ENCODE data around the gene ZNF148. TPM values are rescaled to one million over a fixed set of nuclear protein-coding genes. Genes with fewer than 3 reads are reported as not detected.
A peak's percentile ranks its signal among the peaks of the same experiment; 100 is the strongest.

ZNF148 gene
- total and polyA plus RNA-seq, 7 donors: 4.8 to 42.5 (median 28.2) TPM

DNA sequence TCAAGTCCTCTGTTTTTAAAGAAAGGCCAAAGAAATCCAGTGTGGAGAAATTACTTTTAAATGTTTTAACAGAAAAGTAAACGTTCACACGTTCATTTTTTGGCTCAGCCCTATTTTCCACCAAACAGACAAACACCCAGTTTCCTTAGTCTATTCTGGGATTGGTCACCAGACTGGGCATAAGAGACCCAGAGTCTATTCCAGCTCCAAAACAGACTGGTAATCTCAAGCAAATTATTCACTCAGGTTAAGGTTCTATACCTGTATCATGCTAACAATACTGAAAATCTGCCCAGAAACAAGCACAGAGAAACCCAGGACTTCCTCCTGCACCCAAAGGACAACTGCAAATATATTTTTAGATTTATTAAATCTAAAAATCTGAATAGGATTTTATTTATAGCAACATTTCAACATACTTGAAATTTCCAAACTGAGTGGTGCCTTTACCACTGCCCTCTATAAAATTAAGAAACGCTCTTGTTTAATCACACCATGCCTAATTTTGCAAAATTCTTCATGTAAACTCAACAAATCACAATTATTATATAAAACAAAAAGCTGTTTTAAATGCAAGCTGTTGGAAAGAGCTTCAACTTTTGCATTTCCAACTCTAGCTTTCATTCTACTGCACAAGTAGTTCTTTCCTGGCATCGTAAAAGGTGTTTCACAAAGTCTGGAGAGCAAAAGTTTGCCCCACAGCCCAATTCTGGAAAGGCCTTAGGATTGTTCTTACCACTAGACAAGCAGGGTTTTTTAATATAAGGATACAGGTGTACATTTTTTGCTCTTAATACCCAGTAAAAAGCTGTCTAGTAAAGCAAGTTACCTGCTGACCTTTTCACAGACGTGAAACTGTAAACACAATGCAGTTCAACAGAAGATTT lies 18.7 kb downstream of the ZNF148 start:
- no peak for DNase-seq
- Histone ChIP-seq H3K27ac (peak overlapping the region; percentile 55 to 83 (median 80)), H3K36me3 (no peaks in the 10 kb centered on the region), H3K27me3 (no peaks in the 10 kb centered on the region), H3K4me1 (peaks cover 0 to 37% (median 25%) of the 10 kb centered on the region in 4 donors), H3K9me3 (no peaks in the 10 kb centered on the region), H3K4me3 (peak overlapping the region; percentile 53 to 62 (median 58))
- intact Hi-C loops (cut with DNase I): no loop called here
- WGBS, 2 donors: 38 to 39% methylated on average over 5 of the region's 5 CpGs
- no peak for TF ChIP-seq EP300 (IDR thresholded peaks at IDR 0.05)

DNA sequence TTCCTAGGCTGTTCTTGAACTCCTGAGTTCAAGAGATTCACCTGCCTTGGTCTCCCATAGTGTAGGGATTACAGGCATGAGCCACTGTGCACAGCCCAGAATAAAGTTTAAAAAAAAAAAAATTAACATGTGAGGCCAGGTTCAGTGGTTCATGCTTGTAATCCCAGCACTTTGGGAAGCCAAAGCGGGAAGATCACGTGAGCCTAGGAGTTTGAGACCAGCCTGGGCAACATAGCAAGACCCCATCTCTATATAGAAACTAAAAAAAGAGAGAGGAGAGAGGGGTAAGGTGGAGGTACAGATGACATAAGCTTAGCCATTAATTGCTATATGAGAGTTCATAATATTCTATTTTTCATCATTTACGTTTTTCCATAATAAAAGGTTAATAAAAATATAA lies 21.5 kb downstream of the ZNF148 start:
- Histone ChIP-seq H3K27me3 (no peaks in the 10 kb centered on the region), H3K4me1 (peaks cover 0 to 40% (median 26%) of the 10 kb centered on the region in 4 donors), H3K36me3 (no peaks in the 10 kb centered on the region), H3K27ac (no peak overlapping the region), H3K9me3 (no peaks in the 10 kb centered on the region), H3K4me3 (no peak overlapping the region)
- intact Hi-C loops (cut with DNase I): no loop called here
- TF ChIP-seq, protein P1, sequence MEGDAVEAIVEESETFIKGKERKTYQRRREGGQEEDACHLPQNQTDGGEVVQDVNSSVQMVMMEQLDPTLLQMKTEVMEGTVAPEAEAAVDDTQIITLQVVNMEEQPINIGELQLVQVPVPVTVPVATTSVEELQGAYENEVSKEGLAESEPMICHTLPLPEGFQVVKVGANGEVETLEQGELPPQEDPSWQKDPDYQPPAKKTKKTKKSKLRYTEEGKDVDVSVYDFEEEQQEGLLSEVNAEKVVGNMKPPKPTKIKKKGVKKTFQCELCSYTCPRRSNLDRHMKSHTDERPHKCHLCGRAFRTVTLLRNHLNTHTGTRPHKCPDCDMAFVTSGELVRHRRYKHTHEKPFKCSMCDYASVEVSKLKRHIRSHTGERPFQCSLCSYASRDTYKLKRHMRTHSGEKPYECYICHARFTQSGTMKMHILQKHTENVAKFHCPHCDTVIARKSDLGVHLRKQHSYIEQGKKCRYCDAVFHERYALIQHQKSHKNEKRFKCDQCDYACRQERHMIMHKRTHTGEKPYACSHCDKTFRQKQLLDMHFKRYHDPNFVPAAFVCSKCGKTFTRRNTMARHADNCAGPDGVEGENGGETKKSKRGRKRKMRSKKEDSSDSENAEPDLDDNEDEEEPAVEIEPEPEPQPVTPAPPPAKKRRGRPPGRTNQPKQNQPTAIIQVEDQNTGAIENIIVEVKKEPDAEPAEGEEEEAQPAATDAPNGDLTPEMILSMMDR (IDR thresholded peaks at IDR 0.05): no peak
- no peak for TF ChIP-seq POLR2A (IDR thresholded peaks at IDR 0.05)
- TF ChIP-seq EP300 (IDR thresholded peaks at IDR 0.05): no peak
- TF ChIP-seq POLR2AphosphoS5 (IDR thresholded peaks at IDR 0.05): no peak
- no peak for DNase-seq
- 84 to 95% methylated on average over 3 of the region's 3 CpGs for WGBS, 2 donors

- no peak overlapping the region for H3K4me3 ChIP-seq
- no peak for DNase-seq
- H3K27me3 ChIP-seq: no peaks in the 10 kb centered on the region
- intact Hi-C loops (cut with DNase I): no loop called here
- H3K9me3 ChIP-seq: no peaks in the 10 kb centered on the region
- no peaks in the 10 kb centered on the region for H3K36me3 ChIP-seq
- H3K4me1 ChIP-seq: peaks cover 0 to 39% (median 26%) of the 10 kb centered on the region in 4 donors
- TF ChIP-seq EP300 (IDR thresholded peaks at IDR 0.05) (no peak), POLR2A (IDR thresholded peaks at IDR 0.05) (no peak), POLR2AphosphoS5 (IDR thresholded peaks at IDR 0.05) (no peak)
- TF ChIP-seq, protein P1 (IDR thresholded peaks at IDR 0.05): no peak
- no peak overlapping the region for H3K27ac ChIP-seq
Observed at GRCh38 chr3:125353128-125353527, 22.0 kb downstream of the ZNF148 start.

- no peak for TF ChIP-seq EP300 (IDR thresholded peaks at IDR 0.05)
- TF ChIP-seq POLR2A (IDR thresholded peaks at IDR 0.05): no peak
- no peak for TF ChIP-seq POLR2AphosphoS5 (IDR thresholded peaks at IDR 0.05)
- TF ChIP-seq, protein P1 (IDR thresholded peaks at IDR 0.05): no peak
- Histone ChIP-seq H3K27ac (no peak overlapping the region), H3K36me3 (no peaks in the 10 kb centered on the region), H3K9me3 (no peaks in the 10 kb centered on the region), H3K4me3 (no peak overlapping the region), H3K27me3 (no peaks in the 10 kb centered on the region), H3K4me1 (peaks cover 0 to 31% (median 21%) of the 10 kb centered on the region in 4 donors)
- DNase-seq: no peak
- WGBS, 2 donors: 47 to 54% methylated on average over 2 of the region's 2 CpGs
- intact Hi-C loops (cut with DNase I): no loop called here
Observed at GRCh38 chr3:125351814-125352456, 23.2 kb downstream of the ZNF148 start.

- no peak overlapping the region for H3K27ac ChIP-seq
- intact Hi-C loops (cut with DNase I): no loop called here
- TF ChIP-seq EP300 (IDR thresholded peaks at IDR 0.05): no peak
- TF ChIP-seq POLR2AphosphoS5 (IDR thresholded peaks at IDR 0.05): no peak
- no peak for TF ChIP-seq POLR2A (IDR thresholded peaks at IDR 0.05)
- TF ChIP-seq, protein P1 (IDR thresholded peaks at IDR 0.05): no peak
Observed at GRCh38 chr3:125351152-125351551, 24.0 kb downstream of the ZNF148 start.

More at GRCh38 chr3:125351152-125351551, 24.0 kb downstream of the ZNF148 start:
- 91 to 95% methylated on average over 7 of the region's 7 CpGs for WGBS, 2 donors
- no peak for DNase-seq
- H3K27me3 ChIP-seq: no peaks in the 10 kb centered on the region
- H3K4me3 ChIP-seq: no peak overlapping the region
- no peaks in the 10 kb centered on the region for H3K9me3 ChIP-seq
- peaks cover 0 to 24% (median 14%) of the 10 kb centered on the region in 4 donors for H3K4me1 ChIP-seq
- no peaks in the 10 kb centered on the region for H3K36me3 ChIP-seq

Measured in sigmoid colon (tissue), 7 donors.